GM12891 (cell line): ENCODE data around the gene ADAM15.

ENCODE experiments used
- POLR2A ChIP-seq: IDR thresholded peaks from 2 replicates; pipeline ENCODE4 v1.6.1; 2011; ENCODE audit warnings: low read depth, low read length, control low read depth
- POLR2AphosphoS5 ChIP-seq: IDR thresholded peaks from 2 replicates; pipeline ENCODE4 v1.6.1; 2011; ENCODE audit warnings: low read depth, low read length, control low read depth
- TAF1 ChIP-seq: IDR thresholded peaks from 2 replicates; pipeline ENCODE4 v1.6.1; 2011; ENCODE audit warnings: low read depth, low read length, control low read depth

DNA sequence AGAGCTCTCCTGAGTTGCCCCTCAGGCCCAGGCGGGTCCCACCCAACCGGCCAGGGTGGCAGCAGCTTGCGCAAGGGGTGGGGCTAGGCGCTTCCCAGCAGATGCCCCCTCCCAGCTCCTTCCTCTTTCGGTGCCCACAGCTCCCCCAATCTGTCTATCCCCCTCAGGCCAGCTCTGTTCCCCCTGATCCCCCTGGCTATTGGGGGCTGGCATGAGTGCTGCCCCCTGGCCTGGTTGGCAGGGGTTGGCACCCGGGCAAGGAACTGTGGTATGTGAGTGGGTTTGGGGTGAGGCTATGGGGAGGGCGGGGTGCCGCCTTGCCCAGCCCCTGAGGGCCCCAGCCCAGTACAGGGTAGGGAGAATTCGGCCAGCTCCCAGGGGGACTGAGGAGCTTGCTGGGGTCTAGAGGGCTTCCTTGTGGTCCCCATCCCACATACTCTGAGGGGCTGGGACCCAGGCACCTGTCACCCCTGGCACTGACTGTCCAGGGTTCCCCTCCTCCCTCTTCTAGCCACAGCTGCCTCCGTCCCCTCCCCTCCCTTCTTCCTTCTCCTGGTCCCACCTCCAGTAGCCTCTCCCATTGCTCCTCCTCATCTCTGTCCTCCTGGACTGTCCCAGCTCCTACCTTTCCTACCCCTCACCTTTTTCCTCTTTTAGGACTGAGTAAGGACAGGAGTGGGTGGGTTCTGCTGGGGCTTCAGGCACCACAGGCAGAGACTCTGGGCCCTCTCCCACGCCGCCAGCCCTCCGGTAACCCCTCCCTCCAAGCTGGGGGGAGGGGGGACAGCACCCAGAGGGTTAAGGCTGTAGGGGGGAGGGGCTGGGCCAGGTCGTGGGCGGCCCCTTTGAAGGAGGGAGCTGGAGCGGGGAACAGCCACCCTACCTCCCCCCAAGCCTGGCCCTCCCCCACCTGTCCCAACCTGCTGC is 42.8 kb upstream of the ADAM15 start:
- TF ChIP-seq POLR2A = no peak
- no peak for TF ChIP-seq POLR2AphosphoS5
- TF ChIP-seq TAF1 = no peak
